HCT116 (cell line): Measurements from ENCODE around the gene HAND1. TPM values are rescaled to one million over a fixed set of nuclear protein-coding genes. Genes with fewer than 3 reads are reported as not detected.

ENCODE experiments used
- ATAC-seq: fragments of 200-7000 bp; cut with Tn5 transposase; 2 replicates; pipeline ENCODE4 v1.9.1; 2020; ENCODE audit warnings: mild to moderate bottlenecking, moderate library complexity
- BruUV-seq: library from RNA; stranded (reverse); fragments of 400-500 nt; replicated peaks from 2 replicates; lab custom pipeline; 2021; lab: Mats Ljungman, UMichigan
- CTCF ChIA-PET: fragments of 300-600 bp; sonication (Branson Sonifier 250); formaldehyde crosslinking; loops from one replicate; lab custom pipeline; 2021; ENCODE audit warnings: antibody characterized with exemption; lab: Charles Lee
- POLR2A ChIA-PET: fragments of 300-600, 350-600 bp; sonication (Branson Sonifier 250); formaldehyde crosslinking; loops from one replicate; lab custom pipeline; 2021; ENCODE audit warnings: antibody characterized with exemption; lab: Charles Lee
- RAD21 ChIA-PET, 2 experiments: fragments of 300-600 bp; sonication (Branson Sonifier 250); formaldehyde crosslinking; loops; one replicate each; lab custom pipeline; 2023; ENCODE audit warnings: low total read pairs in 2 of 2; ENCODE audit not compliant: uncharacterized antibody in 2 of 2, unreplicated experiment in 2 of 2, low non-redundant PET in 1 of 2; lab: Charles Lee
- DNase-seq: peaks from one replicate; pipeline ENCODE4 v3.0.0-alpha.2; 2010; ENCODE audit warnings: low read depth, low spot score
- H2AFZ ChIP-seq: fragments of 200-600 bp; shearing (Covaris generic), sonication (generic); 2 replicates; pipeline ENCODE4 v1.6.1; 2017; ENCODE audit warnings: low read depth, mixed run types, mixed read lengths, antibody characterized with exemption, low read length; ENCODE audit not compliant: poor library complexity, severe bottlenecking
- H3K27ac ChIP-seq: 2 replicates; pipeline ENCODE4 v1.5.1; 2012; ENCODE audit warnings: low read depth, low read length
- H3K27me3 ChIP-seq: fragments of 200-600 bp; sonication (generic); 2 replicates; pipeline ENCODE4 v1.6.1; 2016; ENCODE audit warnings: mixed run types, low read length, mixed read lengths; ENCODE audit not compliant: insufficient read depth
- H3K36me3 ChIP-seq, 2 experiments: fragments of 200-500 bp in 1 of 2; fragments of 200-600 bp in 1 of 2; sonication (Bioruptor generic) in 1 of 2; sonication (generic) in 1 of 2; 2 replicates each; pipeline versions ENCODE4 v1.5.1 to v1.6.1; 2014 to 2016; ENCODE audit warnings: low read length in 2 of 2, inconsistent platforms in 1 of 2, mixed read lengths in 1 of 2, mixed run types in 1 of 2; ENCODE audit not compliant: insufficient read depth in 2 of 2, control insufficient read depth in 1 of 2
- H3K4me1 ChIP-seq, 2 experiments: fragments of 200-600 bp in 1 of 2; sonication (generic) in 1 of 2; 2 replicates each; pipeline versions ENCODE4 v1.5.1 to v1.6.1; 2012 to 2017; ENCODE audit warnings: low read length in 2 of 2, inconsistent platforms in 1 of 2, mild to moderate bottlenecking in 1 of 2, mixed read lengths in 1 of 2, mixed run types in 1 of 2, moderate library complexity in 1 of 2; ENCODE audit not compliant: insufficient read depth in 2 of 2, control insufficient read depth in 1 of 2
- H3K4me2 ChIP-seq: fragments of 200-600 bp; sonication (generic); 2 replicates; pipeline ENCODE4 v1.6.1; 2017; ENCODE audit warnings: mixed run types, low read length, mixed read lengths
- H3K4me3 ChIP-seq, 2 experiments: fragments of 200-600 bp in 1 of 2; sonication (generic) in 1 of 2; replicated peaks in 1 of 2; 2 replicates each; pipeline ENCODE4 v1.5.1; 2011 to 2016; ENCODE audit warnings: low read length in 2 of 2, control low read depth in 1 of 2, low read depth in 1 of 2, mild to moderate bottlenecking in 1 of 2, mixed read lengths in 1 of 2, mixed run types in 1 of 2
- H3K79me2 ChIP-seq: fragments of 200-600 bp; sonication (generic); 2 replicates; pipeline ENCODE4 v1.6.1; 2017; ENCODE audit warnings: mild to moderate bottlenecking, mixed run types, low read length, moderate library complexity, mixed read lengths; ENCODE audit not compliant: insufficient read depth
- H3K9ac ChIP-seq: fragments of 200-600 bp; sonication (generic); 2 replicates; pipeline ENCODE4 v1.6.1; 2016; ENCODE audit warnings: low read length, mixed read lengths
- H3K9me2 ChIP-seq: fragments of 200-600 bp; sonication (generic), shearing (Covaris generic); 2 replicates; pipeline ENCODE4 v1.6.1; 2017; ENCODE audit warnings: mixed run types, mild to moderate bottlenecking, moderate library complexity; ENCODE audit not compliant: insufficient read depth
- H3K9me3 ChIP-seq, 2 experiments: fragments of 200-500 bp in 1 of 2; fragments of 200-600 bp in 1 of 2; sonication (Bioruptor generic) in 1 of 2; sonication (generic) in 1 of 2; 2 replicates each; pipeline ENCODE4 v1.6.1; 2014 to 2017; ENCODE audit warnings: low read length in 2 of 2, mixed read lengths in 2 of 2, inconsistent platforms in 1 of 2, low read depth in 1 of 2, mild to moderate bottlenecking in 1 of 2, mixed run types in 1 of 2, moderate library complexity in 1 of 2; ENCODE audit not compliant: control insufficient read depth in 1 of 2, insufficient read depth in 1 of 2
- H4K20me1 ChIP-seq: fragments of 200-600 bp; sonication (generic), shearing (Covaris generic); 2 replicates; pipeline ENCODE4 v1.6.1; 2017; ENCODE audit warnings: mixed run types, mild to moderate bottlenecking, moderate library complexity; ENCODE audit not compliant: insufficient read depth
- ATF3 ChIP-seq: IDR thresholded peaks from 2 replicates; pipeline ENCODE4 v1.6.1; 2012
- CBX3 ChIP-seq: IDR thresholded peaks from 2 replicates; pipeline ENCODE4 v1.6.1; 2012; ENCODE audit warnings: low read depth
- CEBPB ChIP-seq: IDR thresholded peaks from 2 replicates; pipeline ENCODE4 v1.6.1; 2012; ENCODE audit warnings: low read depth
- EGR1 ChIP-seq: IDR thresholded peaks from 2 replicates; pipeline ENCODE4 v1.6.1; 2012; ENCODE audit warnings: low read depth
- ELF1 ChIP-seq: IDR thresholded peaks from 2 replicates; pipeline ENCODE4 v1.6.1; 2012; ENCODE audit warnings: low read depth, borderline replicate concordance
- FOSL1 ChIP-seq: IDR thresholded peaks from 2 replicates; pipeline ENCODE4 v1.6.1; 2012; ENCODE audit warnings: low read depth
- POLR2A ChIP-seq: IDR thresholded peaks from 2 replicates; pipeline ENCODE4 v1.7.0; 2011; ENCODE audit warnings: borderline replicate concordance; ENCODE audit not compliant: insufficient read depth, insufficient read length; ENCODE audit errors: extremely low read depth
- POLR2AphosphoS5 ChIP-seq: IDR thresholded peaks from 2 replicates; pipeline ENCODE4 v1.6.1; 2011; ENCODE audit warnings: mild to moderate bottlenecking, low read depth, low read length, moderate library complexity
- SRF ChIP-seq: IDR thresholded peaks from 2 replicates; pipeline ENCODE4 v1.6.1; 2012; ENCODE audit warnings: low read depth
- TCF7L2 ChIP-seq: IDR thresholded peaks from 2 replicates; pipeline ENCODE4 v1.7.0; 2011; ENCODE audit warnings: borderline replicate concordance, inconsistent platforms; ENCODE audit not compliant: insufficient read depth, insufficient read length; ENCODE audit errors: extremely low read depth
- ZNF274 ChIP-seq: fragments of 200-500 bp; sonication (Bioruptor generic); IDR thresholded peaks from 2 replicates; pipeline ENCODE4 v1.6.1; 2014; ENCODE audit warnings: mild to moderate bottlenecking, low read depth, low read length, inconsistent platforms
- intact Hi-C: fragments of 100-400 bp; cut with micrococcal nuclease; formaldehyde crosslinking; loops from 2 replicates; pipeline ENCODE4 v1.10.0; 2022
- total RNA-seq: library from RNA; stranded (reverse); gene quantifications from one replicate; pipeline ENCODE4 v1.2.1, GENCODE V29; 2021; ENCODE audit not compliant: unreplicated experiment
- TF ChIP-seq, protein P1 (sequence below): IDR thresholded peaks from 2 replicates; pipeline ENCODE4 v1.6.1; 2011; ENCODE audit warnings: mild to moderate bottlenecking, low read length, moderate library complexity; ENCODE audit not compliant: insufficient replicate concordance; ENCODE audit errors: extremely low read depth
- TF ChIP-seq, protein P2 (sequence below), 3 experiments: fragments of 200-600 bp in 1 of 3; sonication (generic) in 1 of 3; IDR thresholded peaks in 2 of 3; conservative IDR thresholded peaks in 1 of 3; 2 replicates each; pipeline ENCODE4 v1.5.1; 2012 to 2017; ENCODE audit warnings: low read depth in 2 of 3, low read length in 2 of 3, antibody characterized with exemption in 1 of 3, borderline replicate concordance in 1 of 3, control low read depth in 1 of 3, mild to moderate bottlenecking in 1 of 3, mixed read lengths in 1 of 3, mixed run types in 1 of 3, moderate library complexity in 1 of 3; ENCODE audit not compliant: insufficient read depth in 1 of 3

Gene HAND1
- total RNA-seq, 1 experiment from 2014 or later = not detected

GRCh38 chr5:154493274-154493673 is 15.2 kb upstream of the HAND1 start:
- H3K4me1 ChIP-seq = no peaks in the 10 kb centered on the region
- BruUV-seq = no TSS peak
- RAD21 ChIA-PET = no interaction called here
- no peaks in the 10 kb centered on the region for H3K36me3 ChIP-seq
- H3K4me2 ChIP-seq = no peak overlapping the region
- H3K27ac ChIP-seq = no peak overlapping the region
- no peaks in the 10 kb centered on the region for H3K9me3 ChIP-seq
- peaks cover 5% of the 10 kb centered on the region for H3K27me3 ChIP-seq
- H4K20me1 ChIP-seq = no peaks in the 10 kb centered on the region
- intact Hi-C loops = no loop called here
- CTCF ChIA-PET = no interaction called here
- no peaks in the 10 kb centered on the region for H3K9me2 ChIP-seq
- POLR2A ChIA-PET = no interaction called here
- no peak overlapping the region for H3K9ac ChIP-seq
- H3K79me2 ChIP-seq = no peaks in the 10 kb centered on the region
- no peak overlapping the region for H3K4me3 ChIP-seq
- TF ChIP-seq EGR1 (no peak), TCF7L2 (no peak), CBX3 (no peak), ZNF274 (no peak), POLR2AphosphoS5 (no peak), POLR2A (no peak), ELF1 (no peak), SRF (no peak), FOSL1 (no peak), CEBPB (no peak), ATF3 (no peak)
- TF ChIP-seq, protein P1, sequence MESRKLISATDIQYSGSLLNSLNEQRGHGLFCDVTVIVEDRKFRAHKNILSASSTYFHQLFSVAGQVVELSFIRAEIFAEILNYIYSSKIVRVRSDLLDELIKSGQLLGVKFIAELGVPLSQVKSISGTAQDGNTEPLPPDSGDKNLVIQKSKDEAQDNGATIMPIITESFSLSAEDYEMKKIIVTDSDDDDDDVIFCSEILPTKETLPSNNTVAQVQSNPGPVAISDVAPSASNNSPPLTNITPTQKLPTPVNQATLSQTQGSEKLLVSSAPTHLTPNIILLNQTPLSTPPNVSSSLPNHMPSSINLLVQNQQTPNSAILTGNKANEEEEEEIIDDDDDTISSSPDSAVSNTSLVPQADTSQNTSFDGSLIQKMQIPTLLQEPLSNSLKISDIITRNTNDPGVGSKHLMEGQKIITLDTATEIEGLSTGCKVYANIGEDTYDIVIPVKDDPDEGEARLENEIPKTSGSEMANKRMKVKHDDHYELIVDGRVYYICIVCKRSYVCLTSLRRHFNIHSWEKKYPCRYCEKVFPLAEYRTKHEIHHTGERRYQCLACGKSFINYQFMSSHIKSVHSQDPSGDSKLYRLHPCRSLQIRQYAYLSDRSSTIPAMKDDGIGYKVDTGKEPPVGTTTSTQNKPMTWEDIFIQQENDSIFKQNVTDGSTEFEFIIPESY = no peak
- TF ChIP-seq, protein P2, sequence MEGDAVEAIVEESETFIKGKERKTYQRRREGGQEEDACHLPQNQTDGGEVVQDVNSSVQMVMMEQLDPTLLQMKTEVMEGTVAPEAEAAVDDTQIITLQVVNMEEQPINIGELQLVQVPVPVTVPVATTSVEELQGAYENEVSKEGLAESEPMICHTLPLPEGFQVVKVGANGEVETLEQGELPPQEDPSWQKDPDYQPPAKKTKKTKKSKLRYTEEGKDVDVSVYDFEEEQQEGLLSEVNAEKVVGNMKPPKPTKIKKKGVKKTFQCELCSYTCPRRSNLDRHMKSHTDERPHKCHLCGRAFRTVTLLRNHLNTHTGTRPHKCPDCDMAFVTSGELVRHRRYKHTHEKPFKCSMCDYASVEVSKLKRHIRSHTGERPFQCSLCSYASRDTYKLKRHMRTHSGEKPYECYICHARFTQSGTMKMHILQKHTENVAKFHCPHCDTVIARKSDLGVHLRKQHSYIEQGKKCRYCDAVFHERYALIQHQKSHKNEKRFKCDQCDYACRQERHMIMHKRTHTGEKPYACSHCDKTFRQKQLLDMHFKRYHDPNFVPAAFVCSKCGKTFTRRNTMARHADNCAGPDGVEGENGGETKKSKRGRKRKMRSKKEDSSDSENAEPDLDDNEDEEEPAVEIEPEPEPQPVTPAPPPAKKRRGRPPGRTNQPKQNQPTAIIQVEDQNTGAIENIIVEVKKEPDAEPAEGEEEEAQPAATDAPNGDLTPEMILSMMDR (IDR thresholded peaks at IDR 0.05 in 2 of 3, conservative IDR thresholded peaks at IDR 0.05 in 1 of 3; ENCODE audit: borderline replicate concordance in 1 of 3, insufficient read depth in 1 of 3, low read depth in 2 of 3, low read length in 2 of 3) = no peak
- DNase-seq = no peak
- no peak overlapping the region for H2AFZ ChIP-seq
- ATAC-seq = no peak
